ENCODE measurements around the gene PAK5.

PAK5 gene

GRCh38 chr20:9838378-9839295 lies at the start of gene PAK5:
Gene PAK5 (minus strand): TSS chr20:9839076. CDS start chr20:9644328, 194,748 bp downstream.
- no peak for DNase-seq (ENCODE audit: low read depth in 3 of 3)

GRCh38 chr20:9887706-9888105 lies 48.8 kb upstream of the PAK5 start:
- no peak for DNase-seq (ENCODE audit: low read depth in 3 of 3)

GRCh38 chr20:9886227-9886626 lies 47.4 kb upstream of the PAK5 start:
- DNase-seq (ENCODE audit: low read depth in 3 of 3) = no peak

- DNase-seq (ENCODE audit: low read depth in 3 of 3) = no peak
These were observed 45.8 kb upstream of the PAK5 start for GRCh38 chr20:9884666-9885065.

- no peak for DNase-seq (ENCODE audit: low read depth in 3 of 3)
These were observed 45.2 kb upstream of the PAK5 start for GRCh38 chr20:9884061-9884460.

- no peak for DNase-seq (ENCODE audit: low read depth in 3 of 3)
These were observed 39.1 kb upstream of the PAK5 start for GRCh38 chr20:9877932-9878495.

- no peak for DNase-seq (ENCODE audit: low read depth in 3 of 3)
These were observed 28.5 kb upstream of the PAK5 start for GRCh38 chr20:9867196-9867980.

- no peak for DNase-seq (ENCODE audit: low read depth in 3 of 3)
These were observed 13.7 kb upstream of the PAK5 start for GRCh38 chr20:9852566-9852965.

- no peak for DNase-seq (ENCODE audit: low read depth in 3 of 3)
These were observed 750 bp upstream of the PAK5 start for GRCh38 chr20:9839626-9840025.

- no peak for DNase-seq (ENCODE audit: low read depth in 3 of 3)
These were observed 870 bp downstream of the PAK5 start for GRCh38 chr20:9838035-9838377.

GRCh38 chr20:9837634-9838033 lies 1.2 kb downstream of the PAK5 start:
- no peak for DNase-seq (ENCODE audit: low read depth in 3 of 3)

- DNase-seq (ENCODE audit: low read depth in 3 of 3) = no peak
These were observed 3.6 kb downstream of the PAK5 start for GRCh38 chr20:9835302-9835701.

GRCh38 chr20:9831032-9831431 lies 7.8 kb downstream of the PAK5 start:
- DNase-seq (ENCODE audit: low read depth in 3 of 3) = no peak

- no peak for DNase-seq (ENCODE audit: low read depth in 3 of 3)
These were observed 9.0 kb downstream of the PAK5 start for GRCh38 chr20:9829835-9830234.

- DNase-seq (ENCODE audit: low read depth in 3 of 3) = no peak
These were observed 21.2 kb downstream of the PAK5 start for GRCh38 chr20:9817654-9818053.

- DNase-seq (ENCODE audit: low read depth in 3 of 3) = no peak
These were observed 23.2 kb downstream of the PAK5 start for GRCh38 chr20:9815632-9816031.

- DNase-seq (ENCODE audit: low read depth in 3 of 3) = no peak
These were observed 28.1 kb downstream of the PAK5 start for GRCh38 chr20:9810738-9811137.

GRCh38 chr20:9809271-9809670 lies 29.6 kb downstream of the PAK5 start:
- DNase-seq (ENCODE audit: low read depth in 3 of 3) = no peak

GRCh38 chr20:9808166-9808565 lies 30.7 kb downstream of the PAK5 start:
- no peak for DNase-seq (ENCODE audit: low read depth in 3 of 3)

GRCh38 chr20:9807136-9807535 lies 31.7 kb downstream of the PAK5 start:
- no peak for DNase-seq (ENCODE audit: low read depth in 3 of 3)

GRCh38 chr20:9800421-9800820 lies 38.5 kb downstream of the PAK5 start:
- DNase-seq (ENCODE audit: low read depth in 3 of 3) = no peak

GRCh38 chr20:9794831-9795230 lies 44.0 kb downstream of the PAK5 start:
- no peak for DNase-seq (ENCODE audit: low read depth in 3 of 3)

GRCh38 chr20:9792674-9793073 lies 46.2 kb downstream of the PAK5 start:
- no peak for DNase-seq (ENCODE audit: low read depth in 3 of 3)

All from stimulated activated CD4-positive, alpha-beta T cell treated with anti-CD3 and anti-CD28 coated beads, TNF-alpha, amount 100 ng/mL, for 24 hours (primary cell).